Mucosa of rectum (tissue), 2 donors: ENCODE results near the gene CEP295NL.
"Not testable (repeated sequence)": the region's sequence is repeated elsewhere in the genome, so short reads cannot be mapped to it uniquely, and the experiment has no call there.

Experiments used
- H3K27ac ChIP-seq, 2 donors: one replicate each; pipeline ENCODE4 v1.7.0; 2013; ENCODE audit warnings: inconsistent platforms in 2 of 2, low read depth in 2 of 2, low read length in 2 of 2
- H3K27me3 ChIP-seq, 2 donors: one replicate each; pipeline ENCODE4 v1.7.0; 2013; ENCODE audit warnings: low read length in 2 of 2; ENCODE audit not compliant: control insufficient read depth in 2 of 2, insufficient read depth in 2 of 2
- H3K36me3 ChIP-seq, 2 donors: one replicate each; pipeline ENCODE4 v1.7.0; 2013; ENCODE audit warnings: low read length in 2 of 2; ENCODE audit not compliant: control insufficient read depth in 2 of 2, insufficient read depth in 2 of 2
- H3K4me1 ChIP-seq, 2 donors: one replicate each; pipeline ENCODE4 v1.7.0; 2013; ENCODE audit warnings: low read length in 2 of 2, mild to moderate bottlenecking in 1 of 2; ENCODE audit not compliant: control insufficient read depth in 2 of 2, insufficient read depth in 2 of 2
- H3K4me3 ChIP-seq, 2 donors: one replicate each; pipeline ENCODE4 v1.7.0; 2013; ENCODE audit warnings: low read length in 2 of 2
- H3K9ac ChIP-seq, 2 donors: one replicate each; pipeline ENCODE4 v1.7.0; 2013; ENCODE audit warnings: low read length in 2 of 2, low read depth in 1 of 2, mild to moderate bottlenecking in 1 of 2
- H3K9me3 ChIP-seq, 2 donors: one replicate each; pipeline ENCODE4 v1.7.0; 2013; ENCODE audit warnings: low read length in 2 of 2; ENCODE audit not compliant: control insufficient read depth in 2 of 2
- donor health status: healthy.
- donor health status: Normal muscosa, but diverticular disease.

Gene CEP295NL

DNA sequence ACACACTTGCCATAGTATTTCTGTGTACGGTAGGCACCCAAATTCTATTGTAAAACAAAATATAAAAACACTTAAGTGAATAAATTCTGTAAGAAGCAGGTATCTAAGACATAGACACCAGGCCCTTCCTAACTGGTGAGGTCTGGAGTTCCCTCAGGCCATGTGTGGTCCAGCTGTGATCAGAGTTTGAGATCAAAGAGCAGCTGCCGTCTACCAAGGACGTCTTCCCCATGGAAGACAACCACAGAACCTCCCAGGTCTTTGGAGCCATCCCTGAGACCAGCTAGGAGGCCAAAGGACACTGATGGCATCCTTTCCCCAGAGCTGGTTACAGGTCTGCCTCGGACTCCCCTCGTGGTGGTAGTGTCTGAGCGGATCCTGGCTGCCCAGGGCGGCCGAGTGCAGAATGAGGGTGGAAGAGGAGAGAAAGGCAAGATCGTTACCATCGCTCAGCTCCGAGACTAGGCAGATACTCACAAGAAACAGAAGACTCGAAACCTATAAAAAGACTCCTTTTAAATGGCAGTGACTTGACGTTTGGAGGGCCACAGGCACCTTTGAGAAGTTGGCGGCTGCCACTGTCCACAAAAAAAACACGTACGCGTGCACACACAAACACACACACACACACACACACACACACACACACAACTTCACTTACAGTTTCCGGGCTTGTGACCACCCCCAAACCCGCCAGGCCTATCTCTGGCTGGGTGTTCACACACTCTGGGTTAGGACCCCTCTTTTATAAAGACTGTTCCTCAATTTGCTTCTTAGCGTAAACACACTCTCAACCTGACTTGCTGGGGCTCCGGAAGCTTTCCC, 14.7 kb upstream of the CEP295NL start:
- H3K4me1 ChIP-seq = peaks cover 16 to 17% of the 10 kb centered on the region in 2 donors
- peak overlapping the region; percentile 23 to 37 for H3K27ac ChIP-seq
- H3K27me3 ChIP-seq = no peaks in the 10 kb centered on the region
- H3K9me3 ChIP-seq = no peaks in the 10 kb centered on the region
- H3K9ac ChIP-seq = peak overlapping the region in 1 of 2 donors; percentile 24
- no peak overlapping the region for H3K4me3 ChIP-seq
- no peaks in the 10 kb centered on the region for H3K36me3 ChIP-seq

DNA sequence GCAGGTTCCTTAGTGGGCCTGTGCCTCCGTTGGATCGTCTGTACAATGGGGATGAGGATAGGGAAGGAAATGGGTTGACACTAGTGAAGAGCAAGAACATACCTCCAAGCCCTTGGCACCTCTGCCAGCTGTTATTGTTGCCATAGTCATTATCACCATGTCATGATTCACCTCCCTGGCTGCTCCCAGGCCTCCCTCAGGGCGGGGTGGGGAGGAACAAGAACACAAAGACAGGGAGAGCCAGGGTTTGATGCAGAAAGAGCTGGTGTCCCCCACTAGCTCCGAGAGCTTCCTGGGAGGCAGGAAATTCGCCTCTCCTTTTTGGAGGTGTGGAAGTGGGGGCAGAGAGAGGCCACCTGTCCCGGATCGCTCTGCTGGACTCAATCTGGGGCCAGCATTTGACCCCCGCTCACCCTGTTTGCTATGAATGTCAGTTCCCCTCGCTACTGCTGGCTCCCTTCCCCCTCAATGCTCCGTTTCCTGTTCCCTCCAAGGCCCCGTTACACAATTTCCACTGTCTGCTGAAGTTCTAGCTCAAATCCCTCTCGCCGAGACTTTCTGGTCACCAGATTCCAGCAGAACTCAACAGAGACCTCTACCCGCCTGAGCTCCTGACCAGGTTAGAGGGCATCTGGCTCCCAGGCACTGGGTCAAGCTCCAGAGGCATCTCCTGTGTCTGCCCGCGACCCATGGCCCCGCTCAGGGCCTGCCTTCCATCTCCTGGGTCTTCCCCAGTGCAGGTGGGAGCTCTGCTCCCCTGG, 13.1 kb upstream of the CEP295NL start:
- peak overlapping the region; percentile 44 to 52 for H3K9ac ChIP-seq
- H3K4me3 ChIP-seq = peak overlapping the region in 1 of 2 donors; percentile 20
- H3K4me1 ChIP-seq = peaks cover 16 to 17% of the 10 kb centered on the region in 2 donors

GRCh38 chr17:78913115-78913514, 10.1 kb upstream of the CEP295NL start:
- Histone ChIP-seq H3K36me3 (no peaks in the 10 kb centered on the region), H3K9ac (no peak overlapping the region), H3K27me3 (no peaks in the 10 kb centered on the region), H3K27ac (no peak overlapping the region), H3K4me3 (no peak overlapping the region), H3K9me3 (no peaks in the 10 kb centered on the region), H3K4me1 (peaks cover 11 to 13% of the 10 kb centered on the region in 2 donors)

More for the DNA sequence above, 13.1 kb upstream of the CEP295NL start:
- H3K27me3 ChIP-seq = no peaks in the 10 kb centered on the region
- no peaks in the 10 kb centered on the region for H3K9me3 ChIP-seq
- H3K36me3 ChIP-seq = no peaks in the 10 kb centered on the region
- peak overlapping the region; percentile 61 to 74 for H3K27ac ChIP-seq

- Histone ChIP-seq H3K9ac (no peak overlapping the region), H3K27ac (no peak overlapping the region), H3K36me3 (no peaks in the 10 kb centered on the region), H3K4me3 (no peak overlapping the region), H3K4me1 (peaks cover 10 to 11% of the 10 kb centered on the region in 2 donors), H3K9me3 (no peaks in the 10 kb centered on the region), H3K27me3 (no peaks in the 10 kb centered on the region)
These were observed 9.1 kb upstream of the CEP295NL start for GRCh38 chr17:78912082-78912481.

DNA sequence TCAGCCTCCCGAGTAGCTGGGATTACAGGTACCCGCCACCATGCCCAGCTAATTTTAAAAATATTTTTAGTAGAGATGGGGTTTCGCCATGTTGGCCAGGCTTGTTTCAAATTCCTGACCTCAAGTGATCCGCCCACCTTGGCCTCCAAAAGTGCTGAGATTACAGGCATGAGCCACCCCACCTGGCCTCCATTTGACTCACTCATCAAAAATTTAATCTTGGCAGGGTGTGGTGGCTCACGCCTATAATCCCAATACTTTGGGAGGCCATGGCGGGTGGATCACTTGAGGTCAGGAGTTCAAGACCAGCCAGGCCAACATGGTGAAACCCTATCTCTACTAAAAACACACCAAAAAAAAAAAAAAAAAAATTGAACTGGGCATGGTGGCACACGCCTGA, 8.5 kb upstream of the CEP295NL start:
- H3K4me3 ChIP-seq, H3K27me3 ChIP-seq, H3K4me1 ChIP-seq, H3K9ac ChIP-seq, H3K9me3 ChIP-seq, H3K36me3 ChIP-seq, H3K27ac ChIP-seq: not testable (repeated sequence)

- Histone ChIP-seq H3K27me3 (no peaks in the 10 kb centered on the region), H3K4me3 (no peak overlapping the region), H3K9ac (no peak overlapping the region), H3K9me3 (no peaks in the 10 kb centered on the region), H3K36me3 (no peaks in the 10 kb centered on the region), H3K27ac (no peak overlapping the region), H3K4me1 (peaks cover 0 to under 1% of the 10 kb centered on the region in 2 donors)
These were observed 7.7 kb upstream of the CEP295NL start for GRCh38 chr17:78910497-78911284.

DNA sequence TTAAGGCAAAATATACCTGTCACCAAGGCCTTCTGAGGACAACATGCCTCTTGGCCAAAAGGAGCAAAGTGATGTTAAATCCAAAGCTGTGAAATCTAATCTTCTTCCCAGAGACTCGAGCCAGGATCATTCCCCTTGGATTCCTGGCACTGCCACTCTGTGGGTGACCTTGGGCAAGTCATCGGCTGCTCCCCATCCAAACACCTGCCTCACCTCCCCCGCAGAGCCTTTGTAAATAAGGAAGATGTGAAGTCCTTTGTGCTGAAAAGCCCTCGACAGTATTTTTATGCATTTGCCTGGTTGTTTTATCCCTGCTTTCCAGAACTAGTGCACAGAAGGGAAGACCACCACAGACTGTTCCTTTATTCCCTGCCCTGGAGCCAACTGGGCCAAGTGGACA, 5.4 kb upstream of the CEP295NL start:
- H3K4me3 ChIP-seq = no peak overlapping the region
- no peak overlapping the region for H3K9ac ChIP-seq
- no peaks in the 10 kb centered on the region for H3K27me3 ChIP-seq
- H3K4me1 ChIP-seq = no peaks in the 10 kb centered on the region
- H3K36me3 ChIP-seq = no peaks in the 10 kb centered on the region
- H3K27ac ChIP-seq = no peak overlapping the region
- H3K9me3 ChIP-seq = no peaks in the 10 kb centered on the region

- Histone ChIP-seq H3K27ac (no peak overlapping the region), H3K36me3 (no peaks in the 10 kb centered on the region), H3K4me1 (peaks cover 0 to 3% of the 10 kb centered on the region in 2 donors), H3K4me3 (no peak overlapping the region), H3K9me3 (no peaks in the 10 kb centered on the region), H3K9ac (no peak overlapping the region), H3K27me3 (no peaks in the 10 kb centered on the region)
These were observed 2.5 kb upstream of the CEP295NL start for GRCh38 chr17:78905541-78905940.

- Histone ChIP-seq H3K9ac (no peak overlapping the region), H3K27ac (no peak overlapping the region), H3K36me3 (no peaks in the 10 kb centered on the region), H3K4me1 (peaks cover 0 to 3% of the 10 kb centered on the region in 2 donors), H3K27me3 (no peaks in the 10 kb centered on the region), H3K4me3 (no peak overlapping the region), H3K9me3 (no peaks in the 10 kb centered on the region)
These were observed 2.1 kb upstream of the CEP295NL start for GRCh38 chr17:78905116-78905515.

- H3K27ac ChIP-seq = no peak overlapping the region
- no peak overlapping the region for H3K4me3 ChIP-seq
- no peak overlapping the region for H3K9ac ChIP-seq
- no peaks in the 10 kb centered on the region for H3K9me3 ChIP-seq
- peaks cover 0 to 3% of the 10 kb centered on the region in 2 donors for H3K4me1 ChIP-seq
- no peaks in the 10 kb centered on the region for H3K27me3 ChIP-seq
- no peaks in the 10 kb centered on the region for H3K36me3 ChIP-seq
These were observed 1.4 kb upstream of the CEP295NL start for GRCh38 chr17:78904371-78904770.
